Urothelium cell line (cell line): Measurements from ENCODE around the gene CLRN3.
A peak's percentile ranks its signal among the peaks of the same experiment; 100 is the strongest.

ENCODE experiments used
- DNase-seq: peaks from one replicate; pipeline ENCODE4 v3.0.0; 2011; ENCODE audit warnings: low spot score, mixed read lengths
- FAIRE-seq: peaks from 2 replicates; lab custom pipeline; 2011; peaks lifted over from hg19 to GRCh38; lab: Jason Lieb, UNC

The CLRN3 gene

DNA sequence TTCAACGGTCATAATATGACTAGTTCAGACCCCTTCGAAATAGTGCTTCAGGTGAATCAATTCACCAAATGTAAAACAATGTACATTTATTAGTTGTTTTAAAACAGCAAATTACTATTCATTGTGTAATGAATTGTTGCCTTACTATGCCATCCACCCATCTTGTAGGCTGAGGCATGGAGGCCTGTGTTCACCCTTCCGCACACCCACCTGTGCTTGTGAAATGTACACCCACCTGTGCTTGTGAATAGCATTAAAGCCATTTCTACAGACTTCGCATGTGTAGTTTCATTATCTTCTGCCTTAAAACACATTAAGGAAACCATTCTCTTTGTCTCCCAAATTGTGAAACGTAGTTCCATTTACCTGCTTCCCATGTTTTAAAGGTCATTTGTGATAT, 16.8 kb downstream of the CLRN3 start:
- DNase-seq (no peak), FAIRE-seq (no peak)

GRCh38 chr10:127875449-127875765, 17.3 kb downstream of the CLRN3 start:
- FAIRE-seq (no peak), DNase-seq (no peak)

DNA sequence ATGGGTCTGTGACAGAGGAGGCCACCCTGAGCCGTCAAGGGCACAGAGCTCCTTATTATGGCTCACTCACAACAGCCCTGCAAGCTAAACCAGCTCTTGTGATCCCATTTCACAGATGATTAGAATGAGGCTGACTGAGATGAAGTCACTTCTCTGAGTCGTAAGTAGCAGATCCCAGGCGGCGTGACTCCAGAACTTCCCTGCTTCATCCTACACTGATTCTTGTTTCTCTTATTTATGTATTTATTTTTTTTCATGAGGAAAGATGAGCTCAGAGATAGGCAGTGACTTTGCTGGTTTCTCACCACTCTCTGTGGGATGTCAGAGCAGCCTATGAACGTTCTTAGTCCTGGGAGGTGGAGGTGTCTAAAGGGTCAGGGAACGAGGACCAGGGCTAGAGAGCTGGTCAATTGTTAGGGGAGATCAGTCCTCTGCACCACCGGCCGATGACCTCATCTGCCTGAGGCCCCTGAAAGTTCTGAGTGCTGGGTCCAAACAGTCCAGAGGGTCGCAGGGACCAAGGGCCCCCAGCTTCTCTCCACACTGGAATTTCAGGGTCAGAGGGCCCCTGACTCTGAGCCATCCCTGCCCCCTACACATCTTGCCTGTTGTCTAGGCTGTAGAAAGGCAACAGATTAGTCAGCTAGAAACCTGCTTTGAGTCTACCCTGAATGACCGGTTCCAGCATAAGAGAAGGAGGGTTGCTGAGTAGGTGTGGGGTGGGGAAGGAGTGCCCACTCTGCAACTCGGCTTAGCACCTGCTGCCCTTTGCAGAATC, 17.9 kb downstream of the CLRN3 start:
- no peak for FAIRE-seq

DNA sequence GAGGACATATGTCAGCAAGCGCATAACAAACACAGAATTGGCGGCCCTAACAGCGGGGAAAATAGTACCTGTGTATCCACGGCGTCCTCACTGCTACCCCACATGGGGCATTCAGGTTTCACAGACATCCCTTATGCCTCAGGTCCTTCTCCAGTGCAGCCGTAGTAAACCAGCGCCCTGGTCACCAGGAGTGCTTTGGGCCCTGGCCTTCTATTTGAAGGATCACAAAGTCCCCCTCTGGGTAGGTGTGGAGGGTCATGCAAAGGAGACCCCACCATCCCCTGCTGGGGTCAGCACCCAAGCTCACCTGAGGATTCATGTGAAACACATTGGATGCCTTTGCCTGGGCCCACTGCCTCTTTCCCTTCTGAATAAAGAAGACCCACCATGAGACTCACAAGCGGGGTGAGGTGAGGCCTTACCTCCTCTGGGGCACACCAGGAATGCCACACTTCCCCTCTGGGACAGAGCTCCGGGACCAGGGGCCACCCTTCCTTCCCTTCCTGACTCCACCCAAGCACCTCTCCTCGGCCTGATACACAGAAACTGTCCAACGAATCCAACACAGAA, 18.8 kb downstream of the CLRN3 start:
- DNase-seq: no peak
- FAIRE-seq: no peak

More for the DNA sequence above, 17.9 kb downstream of the CLRN3 start:
- DNase-seq: no peak

GRCh38 chr10:127872871-127873600, 19.7 kb downstream of the CLRN3 start:
- no peak for DNase-seq
- FAIRE-seq: no peak

- FAIRE-seq (no peak), DNase-seq (no peak)
These were observed 20.6 kb downstream of the CLRN3 start for GRCh38 chr10:127872011-127872761.

GRCh38 chr10:127871631-127872010, 21.1 kb downstream of the CLRN3 start:
- FAIRE-seq: no peak

GRCh38 chr10:127869329-127869728, 23.4 kb downstream of the CLRN3 start:
- DNase-seq: no peak
- FAIRE-seq: no peak

More at GRCh38 chr10:127871631-127872010, 21.1 kb downstream of the CLRN3 start:
- DNase-seq: no peak

GRCh38 chr10:127867805-127868204, 24.9 kb downstream of the CLRN3 start:
- FAIRE-seq (no peak), DNase-seq (no peak)

DNA sequence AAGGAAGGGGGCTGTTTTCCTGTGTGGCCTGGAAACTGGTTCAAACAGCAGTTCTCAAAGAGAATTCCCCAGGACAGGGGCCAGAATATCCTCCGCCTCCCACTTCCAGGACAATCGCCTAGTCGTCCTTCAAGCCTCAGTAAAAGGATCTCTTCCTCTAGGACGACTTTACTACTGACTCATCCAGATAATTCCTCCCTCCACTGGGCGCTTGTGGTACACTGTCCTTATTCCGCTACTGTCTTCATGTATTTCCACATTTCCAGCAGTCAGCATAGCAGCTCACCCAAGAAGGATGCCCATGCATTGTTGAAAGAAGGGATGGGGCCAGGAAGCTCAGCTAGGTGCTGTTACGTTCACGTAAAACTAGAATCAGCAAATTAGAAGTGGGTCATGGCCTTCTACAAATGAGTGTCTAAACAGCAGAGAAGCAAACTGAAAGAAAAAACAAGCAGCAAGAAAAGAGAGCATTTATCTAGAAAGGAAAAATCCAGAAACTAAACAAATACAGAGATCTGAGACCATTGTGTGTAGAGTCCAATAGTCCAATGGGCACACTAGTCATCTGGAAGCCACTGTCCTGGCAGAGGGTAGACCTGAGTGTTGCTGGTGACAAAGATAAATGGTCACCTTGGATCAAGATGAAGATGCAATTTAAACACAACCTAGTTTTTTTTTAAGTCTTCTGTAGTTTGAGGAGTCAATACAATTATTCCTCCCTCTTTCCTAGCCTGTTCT, 26.3 kb downstream of the CLRN3 start:
- no peak for FAIRE-seq
- DNase-seq: no peak

- FAIRE-seq (no peak), DNase-seq (no peak)
These were observed 29.4 kb downstream of the CLRN3 start for GRCh38 chr10:127863231-127863825.

- FAIRE-seq (no peak), DNase-seq (no peak)
These were observed 32.1 kb downstream of the CLRN3 start for GRCh38 chr10:127860592-127860991.

DNA sequence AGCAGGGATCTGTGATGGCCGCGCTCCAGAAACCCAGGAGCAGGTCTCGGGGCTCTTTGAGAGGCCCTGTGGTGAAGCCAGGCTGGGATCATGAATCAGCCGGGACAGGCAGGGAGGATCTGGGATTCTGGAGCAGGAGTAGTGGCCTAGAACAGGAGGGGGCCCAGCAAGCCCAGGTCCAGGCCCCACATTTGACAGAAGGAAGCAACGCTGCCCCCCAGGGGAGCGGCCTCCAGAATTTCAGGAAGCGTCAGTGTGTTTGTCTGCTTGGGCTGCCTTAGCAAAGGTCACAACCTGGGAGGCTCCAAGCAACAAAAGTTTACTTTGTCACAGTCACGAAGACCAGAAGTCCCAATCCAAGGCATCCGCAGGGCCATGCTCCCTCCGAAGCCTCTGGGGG, 36.8 kb downstream of the CLRN3 start:
- FAIRE-seq (no peak), DNase-seq (no peak)

DNA sequence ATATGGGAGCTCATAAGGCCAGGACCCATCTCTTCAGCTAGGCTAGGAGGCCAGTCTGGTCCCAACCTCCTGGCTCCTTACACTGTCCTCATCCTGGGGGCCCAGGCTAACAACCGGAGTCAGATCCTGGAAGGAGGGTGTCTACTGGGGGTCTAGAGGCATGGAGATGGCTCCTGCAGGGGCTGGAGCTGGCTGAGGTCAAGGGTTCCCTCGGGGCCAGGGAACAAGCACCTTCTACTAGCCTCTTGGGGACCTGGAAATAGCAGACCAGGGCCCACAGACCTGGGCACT, 37.2 kb downstream of the CLRN3 start:
- DNase-seq (no peak), FAIRE-seq (no peak)

- FAIRE-seq (no peak), DNase-seq (no peak)
These were observed 37.8 kb downstream of the CLRN3 start for GRCh38 chr10:127854769-127855590.

GRCh38 chr10:127853868-127854768, 38.6 kb downstream of the CLRN3 start:
- FAIRE-seq: no peak
- DNase-seq: peak; percentile 82

- FAIRE-seq: no peak
- DNase-seq: no peak
These were observed 40.3 kb downstream of the CLRN3 start for GRCh38 chr10:127852456-127852855.

GRCh38 chr10:127851661-127852194, 41.0 kb downstream of the CLRN3 start:
- DNase-seq (no peak), FAIRE-seq (no peak)
